ENCODE measurements around the gene HOXB9. TPM values are rescaled to one million over a fixed set of nuclear protein-coding genes. Genes with fewer than 3 reads are reported as not detected.
A peak's percentile ranks its signal among the peaks of the same experiment; 100 is the strongest.

HOXB9 gene
- total and polyA plus RNA-seq, 2 donors (not counting 1 experiment from before 2014, with no cell fraction given), result not detected

- Histone ChIP-seq H3K9ac (ENCODE audit: insufficient read depth, low read length) (peak within 1 kb of the TSS; percentile 94), H3K27me3 (ENCODE audit: control insufficient read depth, insufficient read depth, low read length) (no peaks in the 10 kb centered on the region), H3K4me1 (ENCODE audit: control insufficient read depth, extremely low read depth, insufficient read depth, low read length) (peaks cover 2% of the 10 kb centered on the region), H3K27ac (ENCODE audit: insufficient read depth, low read length) (peak within 1 kb of the TSS; percentile 98), H3K79me2 (ENCODE audit: control insufficient read depth, insufficient read depth, low read length) (peaks cover 97% of the 10 kb centered on the region), H4K20me1 (ENCODE audit: control insufficient read depth, extremely low read depth, insufficient read depth, low read length) (no peaks in the 10 kb centered on the region), H3K36me3 (ENCODE audit: control insufficient read depth, insufficient read depth, low read length) (peaks cover 4% of the 10 kb centered on the region), H2AFZ (ENCODE audit: low read length) (no peak within 1 kb of the TSS), H3K4me2 (ENCODE audit: extremely low read depth, insufficient read depth, low read length) (peak within 1 kb of the TSS; percentile 95), H3K9me3 (ENCODE audit: control insufficient read depth, insufficient read depth, low read depth, low read length) (no peaks in the 10 kb centered on the region), H3K4me3 (replicated peaks in 1 of 4; ENCODE audit: control extremely low read depth in 1 of 4, insufficient read depth in 1 of 4, low read depth in 3 of 4, low read length in 4 of 4) (peak within 1 kb of the TSS; percentile 83 to 98 (median 92))
- TF ChIP-seq EZH2 (IDR thresholded peaks at IDR 0.05; ENCODE audit: low read length, missing control alignments) (no peak), CTCF (conservative IDR thresholded peaks at IDR 0.05 in 1 of 2, IDR thresholded peaks at IDR 0.05 in 1 of 2; ENCODE audit: low read depth in 1 of 2, low read length in 2 of 2) (no peak)
- peak in 1 of 2 donors; percentile 54 for DNase-seq (ENCODE audit: low read depth in 2 of 2)
Observed at GRCh38 chr17:48593126-48593829, 32.9 kb downstream of the HOXB9 start, which contains the start of gene HOXB5. HOXB5 (minus strand) TSS chr17:48593779; CDS start chr17:48593682, 97 bp downstream.

- TF ChIP-seq EZH2 (IDR thresholded peaks at IDR 0.05; ENCODE audit: low read length, missing control alignments) (no peak), CTCF (conservative IDR thresholded peaks at IDR 0.05 in 1 of 2, IDR thresholded peaks at IDR 0.05 in 1 of 2; ENCODE audit: low read depth in 1 of 2, low read length in 2 of 2) (no peak)
- Histone ChIP-seq H4K20me1 (ENCODE audit: control insufficient read depth, extremely low read depth, insufficient read depth, low read length) (no peaks in the 10 kb centered on the region), H3K27me3 (ENCODE audit: control insufficient read depth, insufficient read depth, low read length) (no peaks in the 10 kb centered on the region), H3K4me2 (ENCODE audit: extremely low read depth, insufficient read depth, low read length) (peak overlapping the region; percentile 81), H3K9ac (ENCODE audit: insufficient read depth, low read length) (peak overlapping the region; percentile 94), H3K27ac (ENCODE audit: insufficient read depth, low read length) (peak overlapping the region; percentile 98), H3K4me3 (replicated peaks in 1 of 4; ENCODE audit: control extremely low read depth in 1 of 4, insufficient read depth in 1 of 4, low read depth in 3 of 4, low read length in 4 of 4) (peak overlapping the region; percentile 83 to 98 (median 92)), H2AFZ (ENCODE audit: low read length) (no peak overlapping the region), H3K4me1 (ENCODE audit: control insufficient read depth, extremely low read depth, insufficient read depth, low read length) (peaks cover 2% of the 10 kb centered on the region), H3K79me2 (ENCODE audit: control insufficient read depth, insufficient read depth, low read length) (peaks cover 97% of the 10 kb centered on the region), H3K9me3 (ENCODE audit: control insufficient read depth, insufficient read depth, low read depth, low read length) (no peaks in the 10 kb centered on the region), H3K36me3 (ENCODE audit: control insufficient read depth, insufficient read depth, low read length) (peaks cover 4% of the 10 kb centered on the region)
- peak in 1 of 2 donors; percentile 35 for DNase-seq (ENCODE audit: low read depth in 2 of 2)
Observed at GRCh38 chr17:48592577-48592976, 33.6 kb downstream of the HOXB9 start.

- peak overlapping the region; percentile 98 for H3K4me2 ChIP-seq (ENCODE audit: extremely low read depth, insufficient read depth, low read length)
- H3K27me3 ChIP-seq (ENCODE audit: control insufficient read depth, insufficient read depth, low read length), result no peaks in the 10 kb centered on the region
- H3K4me3 ChIP-seq (replicated peaks in 1 of 4; ENCODE audit: control extremely low read depth in 1 of 4, insufficient read depth in 1 of 4, low read depth in 3 of 4, low read length in 4 of 4), result peak overlapping the region; percentile 83 to 98 (median 92)
- peaks cover 2% of the 10 kb centered on the region for H3K4me1 ChIP-seq (ENCODE audit: control insufficient read depth, extremely low read depth, insufficient read depth, low read length)
- peak overlapping the region; percentile 98 for H3K27ac ChIP-seq (ENCODE audit: insufficient read depth, low read length)
- no peaks in the 10 kb centered on the region for H4K20me1 ChIP-seq (ENCODE audit: control insufficient read depth, extremely low read depth, insufficient read depth, low read length)
- no peak overlapping the region for H2AFZ ChIP-seq (ENCODE audit: low read length)
- DNase-seq (ENCODE audit: low read depth in 2 of 2), result peak; percentile 28 to 64
- TF ChIP-seq CTCF (conservative IDR thresholded peaks at IDR 0.05 in 1 of 2, IDR thresholded peaks at IDR 0.05 in 1 of 2; ENCODE audit: low read depth in 1 of 2, low read length in 2 of 2) (no peak), EZH2 (IDR thresholded peaks at IDR 0.05; ENCODE audit: low read length, missing control alignments) (no peak)
- peaks cover 97% of the 10 kb centered on the region for H3K79me2 ChIP-seq (ENCODE audit: control insufficient read depth, insufficient read depth, low read length)
- no peaks in the 10 kb centered on the region for H3K9me3 ChIP-seq (ENCODE audit: control insufficient read depth, insufficient read depth, low read depth, low read length)
- peaks cover 4% of the 10 kb centered on the region for H3K36me3 ChIP-seq (ENCODE audit: control insufficient read depth, insufficient read depth, low read length)
- H3K9ac ChIP-seq (ENCODE audit: insufficient read depth, low read length), result peak overlapping the region; percentile 94
Observed at GRCh38 chr17:48592057-48592514, 34.1 kb downstream of the HOXB9 start.

Data from fibroblast of lung (primary cell).